ENCODE data around the gene FAM222A. TPM values are rescaled to one million over a fixed set of nuclear protein-coding genes. Genes with fewer than 3 reads are reported as not detected.

The FAM222A gene
- total RNA-seq, 2 donors from 2014 or later: 1.3 to 2.0 TPM

- no peaks in the 10 kb centered on the region for H3K27me3 Mint-ChIP-seq
- H3K36me3 Mint-ChIP-seq (ENCODE audit: low read depth): peaks cover 5% of the 10 kb centered on the region
- no peak overlapping the region for H3K4me3 Mint-ChIP-seq
- no peak overlapping the region for H3K27ac Mint-ChIP-seq
- ATAC-seq (no peak), DNase-seq (peak in 1 of 3 donors; percentile 6)
- H3K4me1 Mint-ChIP-seq: peaks cover 3% of the 10 kb centered on the region
- peaks cover 4% of the 10 kb centered on the region for H3K9me3 ChIP-seq (ENCODE audit: control insufficient read depth, low read length, poor library complexity, severe bottlenecking)
These were observed 47.6 kb downstream of the FAM222A start for GRCh38 chr12:109760930-109761921.

DNA sequence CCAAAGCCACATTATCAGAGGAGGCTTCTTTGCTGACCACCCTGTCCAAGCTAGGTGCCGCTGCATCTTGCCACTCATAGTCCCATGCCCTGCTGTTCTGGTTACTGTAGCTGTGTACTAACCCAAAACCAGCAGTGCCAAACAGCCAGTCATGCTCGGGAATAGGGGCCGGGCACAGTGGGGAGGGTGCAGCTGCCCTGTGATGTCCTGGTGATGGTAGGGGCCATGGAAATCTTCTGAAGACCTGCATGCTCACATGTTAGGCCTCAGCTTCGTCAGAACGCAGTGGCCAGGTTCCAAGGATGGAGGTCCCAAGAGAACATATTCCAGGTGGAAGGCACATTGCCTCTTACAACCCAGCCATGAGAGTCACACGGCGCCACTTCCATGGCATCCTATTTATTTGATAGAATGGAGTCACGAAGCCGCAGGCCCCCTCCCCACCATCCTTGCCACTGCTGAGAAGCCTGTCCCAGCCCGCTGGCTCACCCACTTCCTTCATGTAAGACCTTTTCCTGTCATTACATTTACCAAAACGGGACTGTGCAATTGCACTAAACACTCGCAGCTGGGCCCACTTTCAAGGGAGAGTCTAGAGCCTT lies 48.5 kb downstream of the FAM222A start:
- H3K27me3 Mint-ChIP-seq: no peaks in the 10 kb centered on the region
- ATAC-seq (no peak), DNase-seq (peak in 1 of 3 donors; percentile 5)
- H3K36me3 Mint-ChIP-seq (ENCODE audit: low read depth): peaks cover 4% of the 10 kb centered on the region
- H3K4me1 Mint-ChIP-seq: peaks cover 3% of the 10 kb centered on the region
- no peaks in the 10 kb centered on the region for H3K9me3 ChIP-seq (ENCODE audit: control insufficient read depth, low read length, poor library complexity, severe bottlenecking)
- no peak overlapping the region for H3K4me3 Mint-ChIP-seq
- H3K27ac Mint-ChIP-seq: no peak overlapping the region

GRCh38 chr12:109762673-109763191 lies 49.1 kb downstream of the FAM222A start:
- Mint-ChIP-seq H3K27me3 (no peaks in the 10 kb centered on the region), H3K27ac (no peak overlapping the region), H3K4me1 (peaks cover 3% of the 10 kb centered on the region), H3K36me3 (ENCODE audit: low read depth) (peaks cover 3% of the 10 kb centered on the region), H3K4me3 (no peak overlapping the region)
- no peak for ATAC-seq
- DNase-seq: peak in 1 of 3 donors; percentile 3
- H3K9me3 ChIP-seq (ENCODE audit: control insufficient read depth, low read length, poor library complexity, severe bottlenecking): no peaks in the 10 kb centered on the region

GRCh38 chr12:109763201-109763841 lies 49.7 kb downstream of the FAM222A start:
- DNase-seq: peak in 1 of 3 donors; percentile 4

DNA sequence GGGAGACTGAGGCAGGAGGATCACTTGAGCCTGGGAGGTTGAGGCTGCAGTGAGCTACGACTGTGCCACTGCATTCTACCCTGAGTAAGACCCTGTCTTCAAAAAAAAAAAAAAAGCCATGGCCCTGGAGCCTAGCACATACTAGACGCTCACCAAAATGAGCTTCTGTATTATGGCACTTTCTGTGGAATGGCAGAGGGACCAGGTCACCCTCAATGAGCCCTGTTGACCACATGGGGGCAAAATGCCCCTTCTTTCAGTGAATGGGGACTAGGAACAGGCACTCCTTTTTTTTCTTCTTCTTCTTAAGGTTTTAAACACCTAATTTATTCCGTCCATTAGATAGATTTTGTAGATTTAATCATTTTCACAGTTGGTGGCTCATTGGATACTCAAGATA lies 50.5 kb downstream of the FAM222A start:
- H3K4me1 Mint-ChIP-seq: peaks cover 3% of the 10 kb centered on the region
- H3K27me3 Mint-ChIP-seq: no peaks in the 10 kb centered on the region
- H3K36me3 Mint-ChIP-seq (ENCODE audit: low read depth): peaks cover 3% of the 10 kb centered on the region
- ATAC-seq (no peak), DNase-seq (no peak)
- H3K27ac Mint-ChIP-seq: no peak overlapping the region
- no peak overlapping the region for H3K4me3 Mint-ChIP-seq
- H3K9me3 ChIP-seq (ENCODE audit: control insufficient read depth, low read length, poor library complexity, severe bottlenecking): no peaks in the 10 kb centered on the region

More at GRCh38 chr12:109763201-109763841, 49.7 kb downstream of the FAM222A start:
- H3K9me3 ChIP-seq (ENCODE audit: control insufficient read depth, low read length, poor library complexity, severe bottlenecking): no peaks in the 10 kb centered on the region
- ATAC-seq: no peak
- peaks cover 3% of the 10 kb centered on the region for H3K36me3 Mint-ChIP-seq (ENCODE audit: low read depth)
- H3K4me1 Mint-ChIP-seq: peaks cover 3% of the 10 kb centered on the region
- H3K27me3 Mint-ChIP-seq: no peaks in the 10 kb centered on the region
- H3K27ac Mint-ChIP-seq: no peak overlapping the region
- H3K4me3 Mint-ChIP-seq: no peak overlapping the region

- Mint-ChIP-seq H3K36me3 (ENCODE audit: low read depth) (peaks cover 3% of the 10 kb centered on the region), H3K4me3 (no peak overlapping the region), H3K4me1 (peaks cover 3% of the 10 kb centered on the region), H3K27ac (no peak overlapping the region), H3K27me3 (no peaks in the 10 kb centered on the region)
- ATAC-seq (no peak), DNase-seq (peak in 1 of 3 donors; percentile 4)
- H3K9me3 ChIP-seq (ENCODE audit: control insufficient read depth, low read length, poor library complexity, severe bottlenecking): no peaks in the 10 kb centered on the region
These were observed 51.3 kb downstream of the FAM222A start for GRCh38 chr12:109764776-109765445.

DNA sequence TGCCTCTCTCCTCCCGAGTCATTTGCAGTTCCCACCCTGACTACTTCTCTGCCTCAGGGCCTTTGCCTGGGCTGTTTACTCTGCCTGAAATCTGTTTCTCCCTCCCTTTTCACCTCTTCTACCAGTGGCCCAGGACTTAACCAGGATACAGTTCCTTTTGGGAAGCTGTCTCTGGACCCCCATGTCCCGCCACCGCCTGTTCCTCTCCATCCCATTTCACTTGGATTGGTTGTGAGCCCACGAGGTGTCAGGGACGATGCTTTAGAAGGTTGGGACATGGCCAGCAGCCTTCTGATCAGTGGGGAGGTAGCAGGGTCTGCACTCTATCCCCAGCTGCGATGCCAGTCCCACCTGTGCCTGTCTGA lies 51.8 kb downstream of the FAM222A start:
- no peak overlapping the region for H3K4me3 Mint-ChIP-seq
- H3K27ac Mint-ChIP-seq: no peak overlapping the region

DNA sequence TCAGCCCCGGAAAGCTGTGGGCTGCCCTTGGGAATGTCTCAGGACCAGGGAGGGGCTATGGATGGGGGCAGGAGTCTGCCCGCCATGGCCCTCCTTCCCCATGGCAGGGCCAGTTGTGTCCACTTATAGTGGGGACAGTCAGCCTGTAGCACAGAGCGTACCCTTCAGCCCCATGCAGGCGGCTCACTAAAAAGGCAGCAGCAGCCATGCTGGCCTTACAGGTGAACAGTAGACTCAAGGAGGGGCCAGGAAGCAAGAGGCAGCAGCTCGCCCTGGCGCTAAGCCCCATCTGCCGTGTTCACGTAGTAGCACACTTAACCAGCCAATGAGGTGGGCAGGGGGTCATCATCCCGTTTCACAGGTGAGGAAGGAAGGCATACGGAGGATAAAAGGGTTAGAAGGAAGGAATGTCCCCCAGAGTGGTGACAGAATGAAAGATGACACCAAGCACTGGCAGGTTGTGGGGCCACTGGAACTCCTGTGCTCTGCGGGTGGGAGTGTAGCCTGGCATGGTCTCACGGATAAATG lies 52.7 kb downstream of the FAM222A start:
- H3K36me3 Mint-ChIP-seq (ENCODE audit: low read depth): peaks cover 3% of the 10 kb centered on the region
- no peaks in the 10 kb centered on the region for H3K9me3 ChIP-seq (ENCODE audit: control insufficient read depth, low read length, poor library complexity, severe bottlenecking)
- no peak overlapping the region for H3K27ac Mint-ChIP-seq
- peaks cover 3% of the 10 kb centered on the region for H3K4me1 Mint-ChIP-seq
- no peak overlapping the region for H3K4me3 Mint-ChIP-seq
- ATAC-seq: no peak
- peak in 1 of 3 donors; percentile 3 for DNase-seq
- H3K27me3 Mint-ChIP-seq: no peaks in the 10 kb centered on the region

More for the DNA sequence above, 51.8 kb downstream of the FAM222A start:
- Mint-ChIP-seq H3K36me3 (ENCODE audit: low read depth) (peaks cover 3% of the 10 kb centered on the region), H3K27me3 (no peaks in the 10 kb centered on the region), H3K4me1 (peaks cover 3% of the 10 kb centered on the region)
- DNase-seq: peak in 1 of 3 donors; percentile 1
- no peak for ATAC-seq
- H3K9me3 ChIP-seq (ENCODE audit: control insufficient read depth, low read length, poor library complexity, severe bottlenecking): no peaks in the 10 kb centered on the region

GRCh38 chr12:109767456-109767855 lies 53.8 kb downstream of the FAM222A start:
- H3K9me3 ChIP-seq (ENCODE audit: control insufficient read depth, low read length, poor library complexity, severe bottlenecking): no peaks in the 10 kb centered on the region
- no peak overlapping the region for H3K27ac Mint-ChIP-seq
- no peak for DNase-seq
- no peak overlapping the region for H3K4me3 Mint-ChIP-seq
- H3K36me3 Mint-ChIP-seq (ENCODE audit: low read depth): peaks cover 3% of the 10 kb centered on the region
- no peak for ATAC-seq
- peaks cover 1% of the 10 kb centered on the region for H3K4me1 Mint-ChIP-seq
- H3K27me3 Mint-ChIP-seq: peaks cover 3% of the 10 kb centered on the region

GRCh38 chr12:109767991-109768900 lies 54.6 kb downstream of the FAM222A start:
- no peaks in the 10 kb centered on the region for H3K9me3 ChIP-seq (ENCODE audit: control insufficient read depth, low read length, poor library complexity, severe bottlenecking)
- DNase-seq (peak in 1 of 3 donors; percentile 6), ATAC-seq (no peak)
- Mint-ChIP-seq H3K36me3 (ENCODE audit: low read depth) (peaks cover 3% of the 10 kb centered on the region), H3K4me1 (no peaks in the 10 kb centered on the region), H3K4me3 (no peak overlapping the region), H3K27ac (no peak overlapping the region), H3K27me3 (peaks cover 9% of the 10 kb centered on the region)

DNA sequence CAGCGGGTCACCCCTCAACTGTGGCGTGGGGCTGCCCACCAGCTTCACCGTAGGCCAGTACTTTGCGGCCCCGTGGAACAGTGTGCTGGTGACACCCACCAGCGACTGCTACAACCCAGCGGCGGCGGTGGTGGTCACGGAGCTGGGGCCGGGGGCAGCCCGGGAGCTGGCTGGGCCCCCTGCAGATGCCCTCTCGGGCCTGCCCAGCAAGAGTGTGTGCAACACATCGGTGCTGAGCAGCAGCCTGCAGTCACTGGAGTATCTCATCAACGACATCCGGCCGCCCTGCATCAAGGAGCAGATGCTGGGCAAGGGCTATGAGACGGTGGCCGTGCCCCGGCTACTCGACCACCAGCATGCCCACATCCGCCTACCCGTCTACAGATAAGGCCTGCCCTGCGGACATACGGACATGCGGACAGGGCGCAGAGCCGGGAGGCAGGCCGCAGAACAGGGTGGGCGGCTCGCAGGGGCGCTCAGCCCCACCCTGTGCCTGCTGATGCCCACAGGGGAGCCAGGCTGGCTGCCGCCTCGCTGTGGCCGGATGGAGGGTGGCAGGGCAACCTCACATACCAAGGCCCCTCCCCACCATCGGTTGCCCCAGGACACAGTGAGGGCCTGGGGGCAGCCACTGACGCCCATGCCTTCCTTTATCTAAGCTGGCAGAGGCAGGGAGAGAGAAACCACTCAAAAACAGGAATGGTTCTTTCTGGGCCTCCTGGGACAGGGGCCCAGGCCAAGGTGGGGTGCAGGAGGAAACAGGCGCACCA lies 55.5 kb downstream of the FAM222A start:
- DNase-seq (peak in 1 of 3 donors; percentile 7), ATAC-seq (no peak)
- H3K9me3 ChIP-seq (ENCODE audit: control insufficient read depth, low read length, poor library complexity, severe bottlenecking): no peaks in the 10 kb centered on the region
- Mint-ChIP-seq H3K36me3 (ENCODE audit: low read depth) (no peaks in the 10 kb centered on the region), H3K27ac (no peak overlapping the region), H3K4me3 (no peak overlapping the region), H3K4me1 (no peaks in the 10 kb centered on the region), H3K27me3 (peaks cover 9% of the 10 kb centered on the region)
